ENCODE data around the gene PLAAT3.
"Not testable (repeated sequence)": the region's sequence is repeated elsewhere in the genome, so short reads cannot be mapped to it uniquely, and the experiment has no call there.

Gene PLAAT3

GRCh38 chr11:63609971-63610580, 4.2 kb downstream of the PLAAT3 start:
- DNase-seq, result no peak
- Histone ChIP-seq H3K4me3 (ENCODE audit: control insufficient read depth in 1 of 7, extremely low read depth in 1 of 7, insufficient read depth in 4 of 7, low read depth in 2 of 7, low read length in 6 of 7) (no peak overlapping the region), H3K36me3 (ENCODE audit: control insufficient read depth in 4 of 4, insufficient read depth in 4 of 4, low read length in 3 of 4) (no peaks in the 10 kb centered on the region), H3K4me1 (ENCODE audit: control extremely low read depth in 1 of 4, control insufficient read depth in 4 of 4, insufficient read depth in 4 of 4, low read length in 3 of 4) (peaks cover 0 to 14% (median 12%) of the 10 kb centered on the region in 4 experiments), H3K27ac (ENCODE audit: insufficient read depth in 1 of 2, low read depth in 1 of 2, low read length in 2 of 2, poor library complexity in 1 of 2, severe bottlenecking in 2 of 2) (no peak overlapping the region), H3K27me3 (replicated peaks in 2 of 5; ENCODE audit: control insufficient read depth in 4 of 5, insufficient read depth in 5 of 5, low read length in 4 of 5) (peaks cover 0 to 35% (median 20%) of the 10 kb centered on the region in 5 experiments), H3K9me3 (ENCODE audit: control extremely low read depth in 1 of 5, control insufficient read depth in 4 of 5, insufficient read depth in 2 of 5, low read depth in 1 of 5, low read length in 4 of 5) (no peaks in the 10 kb centered on the region)
- POLR2A ChIA-PET, result no interaction called here
- 98% methylated on average over 13 of the region's 14 CpGs for WGBS (ENCODE audit: insufficient coverage)
- CTCF ChIA-PET, result interaction anchor here (1.0 to 1.5 kb wide), 3 partner anchors 18 to 133 kb away, joined by 3 to 4 read pairs (median 3); no protein-coding TSS in a partner anchor

GRCh38 chr11:63609536-63609935, 4.7 kb downstream of the PLAAT3 start:
- Histone ChIP-seq H3K4me1 (ENCODE audit: control extremely low read depth in 1 of 4, control insufficient read depth in 4 of 4, insufficient read depth in 4 of 4, low read length in 3 of 4) (peaks cover 0 to 14% (median 12%) of the 10 kb centered on the region in 4 experiments), H3K9me3 (ENCODE audit: control extremely low read depth in 1 of 5, control insufficient read depth in 4 of 5, insufficient read depth in 2 of 5, low read depth in 1 of 5, low read length in 4 of 5) (no peaks in the 10 kb centered on the region), H3K27me3 (replicated peaks in 2 of 5; ENCODE audit: control insufficient read depth in 4 of 5, insufficient read depth in 5 of 5, low read length in 4 of 5) (peaks cover 0 to 33% (median 20%) of the 10 kb centered on the region in 5 experiments), H3K36me3 (ENCODE audit: control insufficient read depth in 4 of 4, insufficient read depth in 4 of 4, low read length in 3 of 4) (no peaks in the 10 kb centered on the region), H3K4me3 (ENCODE audit: control insufficient read depth in 1 of 7, extremely low read depth in 1 of 7, insufficient read depth in 4 of 7, low read depth in 2 of 7, low read length in 6 of 7) (no peak overlapping the region), H3K27ac (ENCODE audit: insufficient read depth in 1 of 2, low read depth in 1 of 2, low read length in 2 of 2, poor library complexity in 1 of 2, severe bottlenecking in 2 of 2) (no peak overlapping the region)
- POLR2A ChIA-PET, result no interaction called here
- 94% methylated on average over 3 of the region's 4 CpGs for WGBS (ENCODE audit: insufficient coverage)
- DNase-seq, result no peak
- CTCF ChIA-PET, result interaction anchor here (1.0 to 1.5 kb wide), 3 partner anchors 18 to 132 kb away, joined by 3 to 4 read pairs (median 3); no protein-coding TSS in a partner anchor

GRCh38 chr11:63608353-63609345, 5.6 kb downstream of the PLAAT3 start:
- no peak for DNase-seq
- Histone ChIP-seq H3K4me3 (ENCODE audit: control insufficient read depth in 1 of 7, extremely low read depth in 1 of 7, insufficient read depth in 4 of 7, low read depth in 2 of 7, low read length in 6 of 7) (no peak overlapping the region), H3K27me3 (replicated peaks in 2 of 5; ENCODE audit: control insufficient read depth in 4 of 5, insufficient read depth in 5 of 5, low read length in 4 of 5) (peaks cover 0 to 24% (median 20%) of the 10 kb centered on the region in 5 experiments), H3K4me1 (ENCODE audit: control extremely low read depth in 1 of 4, control insufficient read depth in 4 of 4, insufficient read depth in 4 of 4, low read length in 3 of 4) (peaks cover 0 to 5% (median 4%) of the 10 kb centered on the region in 4 experiments), H3K9me3 (ENCODE audit: control extremely low read depth in 1 of 5, control insufficient read depth in 4 of 5, insufficient read depth in 2 of 5, low read depth in 1 of 5, low read length in 4 of 5) (no peaks in the 10 kb centered on the region), H3K27ac (ENCODE audit: insufficient read depth in 1 of 2, low read depth in 1 of 2, low read length in 2 of 2, poor library complexity in 1 of 2, severe bottlenecking in 2 of 2) (no peak overlapping the region), H3K36me3 (ENCODE audit: control insufficient read depth in 4 of 4, insufficient read depth in 4 of 4, low read length in 3 of 4) (no peaks in the 10 kb centered on the region)
- POLR2A ChIA-PET, result no interaction called here
- CTCF ChIA-PET, result interaction anchor here (1.0 to 1.5 kb wide), 3 partner anchors 17 to 129 kb away, joined by 3 to 4 read pairs (median 3); no protein-coding TSS in a partner anchor
- WGBS (ENCODE audit: insufficient coverage), result 100% methylated on average over 5 of the region's 11 CpGs

- 90% methylated on average over 3 of the region's 3 CpGs for WGBS (ENCODE audit: insufficient coverage)
- no peaks in the 10 kb centered on the region for H3K36me3 ChIP-seq (ENCODE audit: control insufficient read depth in 4 of 4, insufficient read depth in 4 of 4, low read length in 3 of 4)
- ChIA-PET POLR2A (no interaction called here), CTCF (interaction anchor here (1.1 kb wide), 2 partner anchors 9 to 21 kb away, joined by 3 read pairs; no protein-coding TSS in a partner anchor)
- H3K27me3 ChIP-seq (replicated peaks in 2 of 5; ENCODE audit: control insufficient read depth in 4 of 5, insufficient read depth in 5 of 5, low read length in 4 of 5), result peaks cover 0 to 4% (median 0%) of the 10 kb centered on the region in 5 experiments
- H3K4me1 ChIP-seq (ENCODE audit: control extremely low read depth in 1 of 4, control insufficient read depth in 4 of 4, insufficient read depth in 4 of 4, low read length in 3 of 4), result no peaks in the 10 kb centered on the region
- no peaks in the 10 kb centered on the region for H3K9me3 ChIP-seq (ENCODE audit: control extremely low read depth in 1 of 5, control insufficient read depth in 4 of 5, insufficient read depth in 2 of 5, low read depth in 1 of 5, low read length in 4 of 5)
- H3K4me3 ChIP-seq (ENCODE audit: control insufficient read depth in 1 of 7, extremely low read depth in 1 of 7, insufficient read depth in 4 of 7, low read depth in 2 of 7, low read length in 6 of 7), result no peak overlapping the region
- no peak for DNase-seq
- no peak overlapping the region for H3K27ac ChIP-seq (ENCODE audit: insufficient read depth in 1 of 2, low read depth in 1 of 2, low read length in 2 of 2, poor library complexity in 1 of 2, severe bottlenecking in 2 of 2)
Measured at GRCh38 chr11:63603180-63603518, 11.1 kb downstream of the PLAAT3 start.

GRCh38 chr11:63602290-63603179, 11.7 kb downstream of the PLAAT3 start:
- H3K4me3 ChIP-seq (ENCODE audit: control insufficient read depth in 1 of 7, extremely low read depth in 1 of 7, insufficient read depth in 4 of 7, low read depth in 2 of 7, low read length in 6 of 7); H3K27me3 ChIP-seq (replicated peaks in 2 of 5; ENCODE audit: control insufficient read depth in 4 of 5, insufficient read depth in 5 of 5, low read length in 4 of 5); POLR2A ChIA-PET; H3K4me1 ChIP-seq (ENCODE audit: control extremely low read depth in 1 of 4, control insufficient read depth in 4 of 4, insufficient read depth in 4 of 4, low read length in 3 of 4); H3K9me3 ChIP-seq (ENCODE audit: control extremely low read depth in 1 of 5, control insufficient read depth in 4 of 5, insufficient read depth in 2 of 5, low read depth in 1 of 5, low read length in 4 of 5); DNase-seq; H3K36me3 ChIP-seq (ENCODE audit: control insufficient read depth in 4 of 4, insufficient read depth in 4 of 4, low read length in 3 of 4); H3K27ac ChIP-seq (ENCODE audit: insufficient read depth in 1 of 2, low read depth in 1 of 2, low read length in 2 of 2, poor library complexity in 1 of 2, severe bottlenecking in 2 of 2): not testable (repeated sequence)
- 95% methylated on average over 6 of the region's 11 CpGs for WGBS (ENCODE audit: insufficient coverage)
- CTCF ChIA-PET, result interaction anchor here (0.5 to 2.1 kb wide), 3 partner anchors 10 to 728 kb away, joined by 3 to 13 read pairs (median 3); no protein-coding TSS in a partner anchor

GRCh38 chr11:63599211-63600122, 14.8 kb downstream of the PLAAT3 start:
- ChIA-PET CTCF (interaction anchor here (0.6 kb wide), 1 partner anchor 21 kb away, joined by 3 read pairs; no protein-coding TSS in a partner anchor), POLR2A (no interaction called here)
- Histone ChIP-seq H3K9me3 (ENCODE audit: control extremely low read depth in 1 of 5, control insufficient read depth in 4 of 5, insufficient read depth in 2 of 5, low read depth in 1 of 5, low read length in 4 of 5) (no peaks in the 10 kb centered on the region), H3K4me1 (ENCODE audit: control extremely low read depth in 1 of 4, control insufficient read depth in 4 of 4, insufficient read depth in 4 of 4, low read length in 3 of 4) (no peaks in the 10 kb centered on the region), H3K27ac (ENCODE audit: insufficient read depth in 1 of 2, low read depth in 1 of 2, low read length in 2 of 2, poor library complexity in 1 of 2, severe bottlenecking in 2 of 2) (no peak overlapping the region), H3K36me3 (ENCODE audit: control insufficient read depth in 4 of 4, insufficient read depth in 4 of 4, low read length in 3 of 4) (no peaks in the 10 kb centered on the region), H3K4me3 (ENCODE audit: control insufficient read depth in 1 of 7, extremely low read depth in 1 of 7, insufficient read depth in 4 of 7, low read depth in 2 of 7, low read length in 6 of 7) (no peak overlapping the region), H3K27me3 (replicated peaks in 2 of 5; ENCODE audit: control insufficient read depth in 4 of 5, insufficient read depth in 5 of 5, low read length in 4 of 5) (peaks cover 0 to 4% (median 0%) of the 10 kb centered on the region in 5 experiments)
- WGBS (ENCODE audit: insufficient coverage), result 100% methylated on average over 4 of the region's 7 CpGs
- no peak for DNase-seq

All from common myeloid progenitor, CD34-positive (primary cell).